ENCODE results near the gene VAMP7.
A peak's percentile ranks its signal among the peaks of the same experiment; 100 is the strongest.
"Not testable (repeated sequence)": the region's sequence is repeated elsewhere in the genome, so short reads cannot be mapped to it uniquely, and the experiment has no call there.

Gene VAMP7, protein sequence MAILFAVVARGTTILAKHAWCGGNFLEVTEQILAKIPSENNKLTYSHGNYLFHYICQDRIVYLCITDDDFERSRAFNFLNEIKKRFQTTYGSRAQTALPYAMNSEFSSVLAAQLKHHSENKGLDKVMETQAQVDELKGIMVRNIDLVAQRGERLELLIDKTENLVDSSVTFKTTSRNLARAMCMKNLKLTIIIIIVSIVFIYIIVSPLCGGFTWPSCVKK

DNA sequence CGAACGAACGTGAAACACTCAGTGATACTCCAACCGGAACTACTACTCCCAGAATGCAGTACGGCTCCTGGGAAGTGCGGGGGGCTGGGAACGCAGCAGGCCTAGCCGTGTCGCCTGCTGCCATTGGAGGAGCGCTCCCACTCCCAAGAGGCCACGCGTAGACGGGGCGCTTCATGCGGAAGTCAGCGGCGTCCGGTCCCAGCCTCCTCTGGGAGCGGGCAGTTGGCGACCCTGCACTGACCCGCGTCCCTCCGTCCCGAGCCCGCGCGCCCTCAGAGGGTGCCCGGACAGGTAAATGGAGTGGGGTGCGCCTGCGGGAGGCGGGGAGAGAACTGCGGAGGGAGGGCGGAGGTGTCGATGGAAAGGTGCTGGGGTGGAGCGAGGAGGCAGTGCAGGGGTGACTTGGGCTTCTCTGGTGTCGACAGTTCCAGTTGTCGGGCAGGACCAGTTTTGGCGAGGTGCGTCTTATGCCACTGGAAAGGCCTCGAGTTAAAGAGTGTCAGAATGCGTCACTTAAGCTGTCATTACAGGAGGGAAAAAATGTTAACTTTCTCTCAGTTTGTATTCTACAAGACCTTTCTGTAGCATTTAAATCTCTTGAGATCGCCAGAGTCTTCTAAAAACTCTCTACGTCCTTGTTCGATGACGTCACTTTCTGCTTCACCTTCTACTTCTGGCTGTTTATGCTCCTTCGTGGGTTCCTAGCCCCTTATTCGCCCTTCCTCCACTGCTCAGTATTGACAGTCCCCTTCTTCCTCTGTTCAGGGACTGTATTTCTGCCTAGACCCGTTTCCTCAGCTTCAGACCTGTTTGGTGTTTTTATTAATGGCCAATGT, at the start of gene VAMP7:
TSS of gene VAMP7 (plus strand) at position 188 of the 836 bp plus-strand sequence. CDS start 8,122 bp downstream, outside the sequence.
- DNase-seq = peak; percentile 86

DNA sequence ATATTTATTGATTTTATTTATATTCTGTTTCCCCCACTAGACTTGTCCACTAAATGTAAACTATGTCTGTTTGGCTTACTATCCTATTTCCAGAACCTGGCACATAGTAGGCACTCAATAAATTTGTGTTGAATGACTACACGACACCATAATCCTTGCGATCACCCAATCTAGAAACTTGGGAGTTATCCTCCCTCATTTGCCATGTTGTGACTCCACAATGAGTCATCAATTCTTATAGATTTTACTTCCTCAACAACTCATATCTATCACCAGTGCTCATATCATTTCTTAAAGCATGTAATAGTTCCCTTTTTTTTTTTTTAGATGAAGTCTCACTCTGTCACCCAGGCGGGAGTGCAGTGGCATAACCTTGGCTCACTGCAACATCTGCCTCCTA, 39.9 kb upstream of the VAMP7 start:
- no peak for DNase-seq

DNA sequence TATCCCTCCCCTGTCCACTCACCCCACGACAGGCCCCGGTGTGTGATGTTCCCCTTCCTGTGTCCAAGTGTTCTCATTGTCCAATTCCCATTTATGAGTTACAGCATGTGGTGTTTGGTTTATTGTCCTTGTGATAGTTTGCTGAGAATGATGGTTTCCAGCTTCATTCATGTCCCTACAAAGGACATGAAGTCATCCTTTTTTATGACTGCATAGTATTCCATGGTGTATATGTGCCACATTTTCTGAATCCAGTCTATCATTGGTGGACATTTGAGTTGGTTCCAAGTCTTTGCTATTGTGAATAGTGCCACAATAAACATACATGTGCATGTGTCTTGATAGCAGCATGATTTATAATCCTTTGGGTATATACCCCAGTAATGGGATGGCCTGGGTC, 29.4 kb upstream of the VAMP7 start:
- DNase-seq = not testable (repeated sequence)

DNA sequence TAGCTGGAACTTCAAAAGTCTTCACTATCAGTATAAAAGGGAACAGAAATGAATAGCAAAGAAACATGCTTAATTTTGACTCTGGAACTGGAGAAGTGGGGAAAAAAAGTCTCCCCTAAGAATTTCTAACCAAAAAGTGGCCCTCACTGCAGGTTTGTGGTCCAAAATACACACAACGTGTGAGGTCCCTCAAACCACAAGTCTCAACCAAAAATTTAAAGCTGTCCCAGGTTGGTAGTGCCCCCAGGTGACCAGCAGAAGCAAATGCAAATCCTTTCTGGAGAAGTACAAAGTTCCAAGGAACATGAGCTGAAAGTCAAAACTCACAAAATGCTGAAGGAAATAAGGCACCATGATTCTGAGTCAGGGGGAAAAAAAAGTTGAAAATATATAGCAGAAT, 23.6 kb upstream of the VAMP7 start:
- no peak for DNase-seq

DNA sequence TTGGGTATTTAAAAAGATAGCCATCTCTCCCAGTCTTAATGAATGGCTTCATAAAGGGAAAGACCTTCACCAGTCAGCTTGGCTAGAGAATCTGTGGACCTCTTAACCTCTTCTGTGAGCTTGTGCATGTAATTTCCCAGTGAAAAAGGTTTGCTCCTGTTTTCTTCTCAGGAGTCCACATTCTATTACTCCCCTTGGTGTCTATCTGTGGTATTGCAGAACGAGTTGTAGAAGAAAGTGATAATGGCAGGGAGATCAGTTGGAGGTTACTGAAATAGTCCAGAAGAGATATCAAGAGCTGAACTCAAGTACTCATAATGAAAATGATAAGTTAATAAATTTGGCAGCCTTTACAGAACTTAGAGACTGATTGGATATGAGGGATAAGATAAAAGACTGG, 16.5 kb upstream of the VAMP7 start:
- no peak for DNase-seq

DNA sequence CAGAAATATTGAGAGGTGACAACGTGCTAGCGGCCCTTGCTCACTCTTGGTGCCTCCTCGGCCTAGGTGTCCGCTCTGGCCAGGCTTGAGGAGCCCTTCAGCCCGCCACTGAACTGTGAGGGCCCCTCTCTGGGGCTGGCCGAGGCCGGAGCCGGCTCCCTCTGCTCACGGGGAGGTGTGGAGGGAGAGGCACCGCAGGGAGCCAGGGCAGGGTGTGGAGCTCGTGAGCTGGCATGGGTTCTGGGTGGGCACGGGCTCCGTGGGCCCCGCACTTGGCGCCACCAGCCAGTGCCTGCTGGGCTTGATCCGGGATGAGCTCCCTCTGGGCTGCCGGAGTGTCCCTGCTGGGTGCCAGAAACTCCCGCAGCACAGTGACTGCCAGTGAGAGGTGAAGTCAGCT, 16.0 kb upstream of the VAMP7 start:
- no peak for DNase-seq

DNA sequence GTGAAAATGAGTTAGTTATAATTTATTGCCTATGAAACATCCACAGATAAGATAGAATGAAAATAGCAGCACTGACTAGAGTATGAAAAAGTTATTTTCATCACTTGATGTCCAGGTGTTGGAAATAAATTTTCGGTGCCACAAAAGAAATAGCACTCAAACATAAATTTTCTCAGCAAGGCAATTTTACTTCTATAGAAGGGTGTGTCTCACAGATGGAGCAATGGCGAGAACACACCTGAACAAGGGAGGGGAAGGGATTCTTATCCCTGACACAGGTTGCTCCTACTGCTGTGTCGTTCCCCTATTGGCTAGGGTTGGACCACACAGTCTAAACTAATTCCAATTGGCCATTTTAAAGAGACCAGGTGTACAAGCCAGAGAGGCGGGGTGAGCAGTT, 13.3 kb upstream of the VAMP7 start:
- DNase-seq = no peak

DNA sequence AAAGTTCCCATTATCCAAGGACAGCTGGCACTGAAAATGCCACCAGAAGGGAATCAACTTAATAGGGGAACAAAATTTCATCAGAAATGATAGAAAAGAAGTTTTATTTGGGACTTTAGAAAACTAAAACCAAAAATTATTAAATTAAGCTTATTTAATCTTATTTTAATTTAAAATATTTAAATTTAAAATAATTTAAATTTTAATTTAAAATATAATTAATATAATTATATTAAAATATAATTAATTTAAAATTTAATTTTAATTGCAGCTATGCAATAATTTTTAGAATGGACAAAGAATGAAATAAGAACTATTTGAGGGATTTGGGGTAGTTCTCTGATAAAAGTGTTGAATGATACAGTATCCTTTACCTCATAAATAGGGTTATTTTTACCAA, 10.2 kb upstream of the VAMP7 start:
- no peak for DNase-seq

DNA sequence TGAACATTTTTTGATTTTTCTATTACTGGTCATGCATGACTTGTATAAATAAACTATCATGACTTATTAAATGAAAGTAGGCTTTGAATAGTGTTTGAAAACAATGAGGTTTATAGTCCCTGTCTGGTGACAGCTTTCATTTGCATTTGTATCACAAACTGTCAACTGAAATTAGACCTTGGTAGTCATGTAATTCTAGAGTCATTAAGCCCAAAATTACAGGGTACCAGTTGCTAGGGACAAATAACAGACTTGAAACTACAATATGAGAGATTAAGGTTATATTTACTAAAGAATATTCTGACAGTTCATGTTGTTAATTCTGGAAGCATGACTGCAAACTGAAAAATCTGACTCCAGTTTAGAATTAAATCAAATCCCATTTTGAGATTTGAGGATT, 9.2 kb upstream of the VAMP7 start:
- no peak for DNase-seq

DNA sequence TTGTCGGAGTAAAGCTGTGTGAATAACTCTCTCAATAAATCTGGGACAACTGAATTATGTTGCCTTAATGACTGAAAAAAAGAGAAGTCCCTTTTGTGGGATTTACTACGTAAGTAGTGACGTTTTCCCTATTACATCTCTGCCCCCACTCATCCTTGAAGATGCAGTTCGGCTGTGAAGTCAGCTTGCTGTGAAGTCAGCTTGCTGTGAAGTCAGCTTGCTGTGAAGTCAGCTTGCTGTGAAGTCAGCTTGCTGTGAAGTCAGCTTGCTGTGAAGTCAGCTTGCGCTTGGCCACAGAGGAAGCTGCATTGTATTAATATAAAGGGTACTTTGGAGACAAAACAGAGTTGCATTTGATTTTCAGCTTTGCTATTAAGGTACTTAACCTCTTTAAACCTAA, 8.0 kb upstream of the VAMP7 start:
- no peak for DNase-seq

DNA sequence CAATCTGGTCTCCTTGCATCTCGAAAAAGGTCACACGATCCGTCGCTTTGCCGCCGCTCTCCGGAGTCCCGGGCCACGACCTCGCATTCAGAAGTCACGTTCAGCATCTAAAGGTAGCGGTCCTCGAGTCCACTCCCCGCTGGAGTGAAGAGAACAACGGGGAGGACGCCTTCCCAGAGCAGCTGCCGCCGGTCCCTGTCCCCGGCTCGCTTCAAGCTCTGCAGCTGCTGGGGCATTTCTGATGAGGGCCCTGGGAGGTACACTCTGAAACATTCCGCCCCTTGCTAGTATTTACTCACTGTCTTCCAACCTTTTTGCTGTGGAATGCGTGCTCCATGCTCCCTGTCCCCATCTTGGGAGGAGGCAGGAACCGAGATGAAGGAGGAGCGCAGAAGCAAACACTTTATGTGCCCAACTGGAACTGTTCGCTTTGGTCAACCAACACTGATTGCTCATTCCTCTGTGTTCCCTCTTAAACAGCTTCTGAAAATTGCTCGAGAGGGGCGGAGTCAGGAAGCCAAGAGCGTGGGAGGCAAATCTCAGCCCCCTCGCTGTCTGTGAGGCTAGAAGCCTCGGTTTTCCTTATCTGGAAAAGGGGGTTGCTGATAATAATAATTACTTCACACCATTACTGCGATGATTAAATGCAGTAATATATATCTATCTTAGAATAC, 6.4 kb upstream of the VAMP7 start:
- no peak for DNase-seq

DNA sequence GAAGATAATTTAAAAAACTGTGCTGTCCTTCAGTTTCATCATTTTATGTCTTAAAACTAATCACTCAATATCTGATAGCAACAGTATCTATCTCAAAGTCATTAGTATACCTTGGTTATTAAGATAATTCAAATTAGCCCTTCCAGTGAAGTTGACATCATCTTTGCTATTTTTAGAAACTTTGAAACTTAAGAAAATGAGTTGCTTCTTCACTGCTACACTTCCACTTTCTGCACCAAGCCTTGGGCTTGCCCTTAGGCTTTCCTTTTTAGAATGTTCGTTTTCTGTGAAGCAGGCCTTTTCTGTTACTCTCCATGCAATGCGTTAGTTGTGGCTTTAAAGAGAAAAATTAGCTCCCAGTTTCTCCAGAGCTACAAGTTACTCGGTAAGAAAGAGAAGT, 4.4 kb upstream of the VAMP7 start:
- no peak for DNase-seq

DNA sequence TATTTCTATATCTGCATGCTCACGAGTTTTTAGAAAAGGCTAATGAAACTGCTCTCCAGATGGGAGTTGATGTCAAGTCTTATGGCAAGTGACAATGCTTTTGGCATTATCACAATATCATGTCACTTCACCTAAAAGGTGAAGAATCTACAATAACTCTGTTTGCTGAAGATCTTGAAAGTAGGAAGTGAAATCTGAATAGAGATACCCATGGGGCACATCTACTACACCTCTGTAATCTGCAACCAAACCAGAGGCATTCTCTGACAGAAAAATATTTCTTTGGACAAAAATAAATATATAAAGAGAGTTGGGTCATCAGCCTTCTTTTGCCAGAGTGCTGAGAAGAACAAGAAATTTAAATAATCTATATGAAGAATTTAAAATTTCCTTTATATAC, 3.9 kb upstream of the VAMP7 start:
- no peak for DNase-seq

DNA sequence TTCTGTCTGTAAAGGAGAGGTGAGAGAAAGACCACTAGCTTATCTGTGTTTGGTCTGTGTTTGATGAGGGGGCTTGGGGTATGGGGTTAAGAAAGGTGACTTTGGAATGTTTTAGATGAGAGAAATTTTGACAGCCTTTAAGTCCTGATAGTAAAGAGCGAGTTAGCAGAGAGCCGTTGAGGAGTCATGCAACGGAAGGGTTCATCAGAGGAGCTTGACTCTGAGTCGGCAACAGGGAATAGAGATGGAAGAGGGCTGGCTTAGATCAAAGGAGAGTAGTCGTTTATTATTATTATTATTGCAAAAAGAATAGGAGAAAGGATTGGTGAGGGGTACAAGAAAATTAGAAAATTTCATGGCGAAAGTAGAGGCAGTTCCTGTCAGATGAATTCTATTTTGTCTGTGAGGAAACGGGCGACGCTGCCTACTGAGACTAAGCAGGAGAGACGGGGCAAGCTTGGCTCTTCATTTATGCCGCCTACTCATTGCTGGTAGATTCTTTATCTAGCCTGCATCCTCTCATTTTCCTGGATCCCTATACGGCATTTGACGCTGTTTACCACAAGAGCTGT, 473 bp upstream of the VAMP7 start:
- DNase-seq = no peak

DNA sequence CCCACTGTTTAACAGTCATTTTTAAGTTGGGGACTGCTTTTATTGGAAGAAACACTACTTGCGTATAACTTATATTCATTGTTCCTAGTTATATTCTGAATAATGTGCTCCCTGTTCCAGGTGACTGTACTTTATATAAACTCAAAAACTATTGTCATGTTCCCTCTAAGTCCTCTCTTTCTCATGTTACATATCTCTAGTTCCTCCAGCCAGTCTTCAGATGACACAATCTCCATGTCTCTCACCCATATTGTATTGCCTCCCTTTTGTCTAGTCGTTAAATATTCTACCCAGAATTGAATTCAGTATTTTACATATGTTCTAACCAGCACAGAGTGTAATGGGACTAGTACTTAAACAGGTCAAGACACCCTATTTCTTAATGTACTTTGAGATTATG, 5.3 kb downstream of the VAMP7 start:
- DNase-seq = no peak

DNA sequence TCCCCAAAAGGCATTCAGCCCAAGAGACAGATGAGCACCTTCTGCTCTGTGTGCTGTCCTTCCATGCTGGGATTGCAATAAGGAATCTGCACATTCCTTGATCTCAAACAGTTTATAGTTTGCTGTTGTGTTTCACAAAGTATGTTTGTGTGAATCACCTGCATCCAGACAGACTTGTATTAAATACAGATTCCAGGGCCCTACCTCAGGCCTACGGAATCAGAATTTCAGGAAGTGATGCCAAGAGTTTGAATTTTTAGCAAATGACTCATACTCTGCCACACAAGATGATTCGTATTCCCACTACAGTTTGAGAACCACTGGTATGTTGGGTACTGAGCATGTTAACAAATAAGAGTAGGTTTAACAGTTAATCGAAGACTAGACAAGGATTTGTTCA, 7.0 kb downstream of the VAMP7 start:
- no peak for DNase-seq

DNA sequence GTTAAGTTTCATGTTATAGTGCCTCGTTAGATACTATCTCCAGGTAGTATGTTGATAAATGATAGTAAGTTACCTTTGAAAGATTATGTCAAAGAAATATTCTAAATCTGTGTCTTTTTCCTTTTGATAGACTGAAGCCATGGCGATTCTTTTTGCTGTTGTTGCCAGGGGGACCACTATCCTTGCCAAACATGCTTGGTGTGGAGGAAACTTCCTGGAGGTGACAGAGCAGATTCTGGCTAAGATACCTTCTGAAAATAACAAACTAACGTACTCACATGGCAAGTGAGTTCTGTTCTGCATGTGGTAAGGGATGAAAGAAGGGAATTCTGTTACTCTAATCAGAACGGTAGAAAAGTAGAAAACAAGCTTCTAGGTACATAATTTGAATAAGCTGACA, 8.2 kb downstream of the VAMP7 start:
- no peak for DNase-seq

DNA sequence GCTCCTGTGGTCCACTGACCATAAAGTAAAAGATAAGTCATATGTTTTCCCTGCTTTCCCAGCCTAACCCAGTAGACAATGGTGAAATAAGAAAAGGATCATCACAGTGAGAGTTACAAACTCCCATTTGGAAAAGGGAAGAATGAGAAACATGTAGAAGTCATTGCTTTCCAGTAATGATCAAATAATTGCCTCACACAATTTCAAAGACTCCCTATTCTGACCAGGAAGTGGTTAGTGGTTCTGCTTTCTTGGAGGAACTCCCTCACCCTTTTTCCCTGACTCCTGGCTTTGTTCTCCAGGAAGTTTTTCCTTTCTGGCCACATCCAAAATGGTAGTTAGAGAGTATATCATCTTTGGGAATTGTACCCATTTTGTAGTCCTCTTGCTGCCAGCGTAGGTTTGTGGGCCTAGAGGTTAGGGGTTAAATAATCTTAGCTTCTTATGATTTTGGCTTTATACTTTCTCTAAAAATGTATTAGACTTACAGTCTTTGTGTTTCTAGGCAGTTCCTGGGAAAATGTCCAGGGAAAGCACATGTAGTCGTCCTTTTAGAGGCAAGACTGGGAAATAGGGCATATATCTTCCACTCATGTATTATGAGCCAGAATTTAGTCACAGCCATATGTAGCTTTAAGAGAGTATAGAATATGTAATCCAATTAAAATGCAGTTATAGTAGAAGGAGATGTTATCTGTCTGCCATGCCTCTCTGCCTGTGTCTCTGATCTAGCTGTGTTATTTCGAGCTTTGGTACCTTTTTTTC, 10.5 kb downstream of the VAMP7 start:
- DNase-seq = no peak

DNA sequence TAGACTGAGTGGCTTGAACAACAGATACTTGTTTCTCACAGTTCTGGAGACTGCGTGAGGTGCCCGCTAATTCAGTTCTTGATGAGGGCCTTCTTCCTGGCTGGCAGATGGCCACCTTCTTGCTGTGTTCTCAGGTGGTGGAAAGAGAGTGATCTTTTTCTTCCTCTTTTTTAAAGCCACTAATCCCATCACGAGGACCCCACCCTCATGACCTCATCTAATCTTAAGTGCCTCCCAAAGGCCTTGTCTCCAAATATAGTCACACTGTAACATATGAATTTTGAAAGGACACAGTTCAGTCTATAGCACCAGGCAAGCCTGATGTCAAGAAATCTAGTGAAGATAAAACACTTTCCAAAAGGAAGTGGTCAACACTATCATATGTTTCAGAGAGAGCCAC, 12.4 kb downstream of the VAMP7 start:
- DNase-seq = no peak

DNA sequence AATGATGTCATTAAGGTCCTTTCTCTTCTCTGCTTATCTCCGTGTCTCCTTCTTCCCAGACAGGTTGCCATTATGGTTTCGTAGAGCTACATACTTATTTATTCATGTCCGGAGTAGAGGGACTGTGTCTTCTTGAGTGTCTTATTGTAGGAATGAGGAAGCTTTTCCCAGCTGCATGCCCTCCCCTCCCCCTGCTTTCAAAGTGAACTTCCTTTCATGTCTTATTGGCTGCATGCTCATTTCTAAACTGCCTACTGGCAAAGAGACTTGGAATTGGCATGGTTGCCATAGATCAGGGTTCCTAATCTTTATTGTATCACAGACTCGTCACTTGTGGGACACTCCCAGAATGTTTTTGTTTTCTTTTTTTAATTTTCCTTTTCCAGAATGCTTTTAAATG, 15.4 kb downstream of the VAMP7 start:
- no peak for DNase-seq

DNA sequence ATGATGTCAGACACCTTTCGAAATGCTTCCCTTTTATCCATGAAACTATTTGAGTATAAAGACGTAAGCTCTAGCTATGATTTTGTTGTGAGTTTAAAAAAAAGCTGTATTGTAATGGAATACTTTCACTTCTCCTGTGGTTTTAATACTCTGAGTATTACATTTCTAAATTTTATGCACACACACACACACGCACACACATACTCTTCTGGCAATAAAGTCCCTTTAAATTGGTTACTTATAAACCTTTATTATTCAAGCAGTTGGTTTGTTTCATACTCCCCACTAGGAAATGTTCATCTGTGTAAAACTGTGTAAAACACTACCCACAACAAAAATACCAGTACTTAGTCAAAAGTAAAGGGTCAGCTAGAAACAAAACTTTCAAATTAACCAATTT, 18.2 kb downstream of the VAMP7 start:
- no peak for DNase-seq

DNA sequence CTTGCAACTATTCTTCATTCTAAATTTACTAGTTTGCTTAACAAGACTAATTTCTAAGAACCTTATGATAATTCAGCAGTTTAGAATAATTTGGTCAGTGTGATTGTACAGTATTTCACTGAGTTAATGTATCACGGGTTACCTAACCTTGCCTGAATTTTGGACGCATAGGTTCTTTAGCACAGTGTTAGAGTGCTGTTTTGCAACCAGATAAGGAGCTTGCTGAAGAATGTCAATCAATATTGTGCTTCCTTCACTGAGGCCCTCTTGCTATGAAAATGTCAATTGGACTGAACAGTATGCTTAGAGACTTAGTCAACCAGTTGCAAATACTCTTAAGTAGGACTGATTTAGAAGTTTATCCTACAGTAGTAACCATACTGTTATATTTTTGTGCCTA, 19.6 kb downstream of the VAMP7 start:
- no peak for DNase-seq

DNA sequence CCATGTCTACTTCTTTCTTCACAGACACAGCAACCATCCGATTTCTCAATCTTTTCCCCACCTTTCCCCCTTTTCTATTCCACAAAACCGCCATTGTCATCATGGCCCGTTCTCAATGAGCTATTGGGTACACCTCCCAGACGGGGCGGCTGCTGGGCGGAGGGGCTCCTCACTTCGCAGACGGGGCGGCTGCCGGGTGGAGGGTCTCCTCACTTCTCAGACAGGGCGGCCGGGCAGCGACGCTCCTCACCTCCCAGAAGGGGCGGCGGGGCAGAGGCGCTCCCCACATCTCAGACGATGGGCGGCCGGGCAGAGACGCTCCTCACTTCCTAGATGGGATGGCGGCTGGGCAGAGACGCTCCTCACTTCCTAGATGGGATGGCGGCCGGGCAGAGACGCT, 26.5 kb downstream of the VAMP7 start:
- not testable (repeated sequence) for DNase-seq
